Activated T-helper 1 cell treated with Interleukin-2 at 50 U/mL for 16 hours (primary cell): ENCODE data around the gene RASSF8.
A peak's percentile ranks its signal among the peaks of the same experiment; 100 is the strongest.

Experiments
- DNase-seq: peaks from one replicate; pipeline ENCODE4 v3.0.0-alpha.2; 2020; ENCODE audit warnings: low read depth

RASSF8 gene

GRCh38 chr12:26106347-26106746 lies 147.9 kb downstream of the RASSF8 start:
- DNase-seq: no peak

- no peak for DNase-seq
These were observed 150.4 kb downstream of the RASSF8 start for GRCh38 chr12:26108915-26109314.

- no peak for DNase-seq
These were observed 150.9 kb downstream of the RASSF8 start for GRCh38 chr12:26109343-26109881.

GRCh38 chr12:26112232-26112631 lies 153.8 kb downstream of the RASSF8 start:
- no peak for DNase-seq

DNA sequence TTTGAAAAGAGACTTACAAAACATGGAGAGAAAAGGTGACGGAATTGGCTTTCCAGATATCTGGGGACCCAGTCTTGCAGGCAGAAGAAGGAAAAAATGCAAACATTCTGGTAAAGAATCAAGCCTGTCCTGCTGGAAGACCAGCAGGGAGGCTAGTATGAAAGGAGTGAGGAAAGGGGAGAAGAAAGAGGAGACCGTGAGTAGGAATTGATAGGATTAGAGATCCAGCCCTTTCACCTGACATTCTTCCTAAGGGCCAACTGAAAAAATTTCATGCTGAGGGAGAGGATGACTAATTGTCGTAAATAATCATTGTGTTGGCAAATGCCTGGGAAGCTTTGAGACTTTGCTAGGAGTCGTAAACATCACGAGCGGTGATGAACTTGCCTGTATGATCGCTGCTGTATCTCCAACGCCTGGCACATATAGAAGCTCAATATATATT lies 154.2 kb downstream of the RASSF8 start:
- DNase-seq: no peak

GRCh38 chr12:26113181-26113654 lies 154.7 kb downstream of the RASSF8 start:
- DNase-seq: no peak

DNA sequence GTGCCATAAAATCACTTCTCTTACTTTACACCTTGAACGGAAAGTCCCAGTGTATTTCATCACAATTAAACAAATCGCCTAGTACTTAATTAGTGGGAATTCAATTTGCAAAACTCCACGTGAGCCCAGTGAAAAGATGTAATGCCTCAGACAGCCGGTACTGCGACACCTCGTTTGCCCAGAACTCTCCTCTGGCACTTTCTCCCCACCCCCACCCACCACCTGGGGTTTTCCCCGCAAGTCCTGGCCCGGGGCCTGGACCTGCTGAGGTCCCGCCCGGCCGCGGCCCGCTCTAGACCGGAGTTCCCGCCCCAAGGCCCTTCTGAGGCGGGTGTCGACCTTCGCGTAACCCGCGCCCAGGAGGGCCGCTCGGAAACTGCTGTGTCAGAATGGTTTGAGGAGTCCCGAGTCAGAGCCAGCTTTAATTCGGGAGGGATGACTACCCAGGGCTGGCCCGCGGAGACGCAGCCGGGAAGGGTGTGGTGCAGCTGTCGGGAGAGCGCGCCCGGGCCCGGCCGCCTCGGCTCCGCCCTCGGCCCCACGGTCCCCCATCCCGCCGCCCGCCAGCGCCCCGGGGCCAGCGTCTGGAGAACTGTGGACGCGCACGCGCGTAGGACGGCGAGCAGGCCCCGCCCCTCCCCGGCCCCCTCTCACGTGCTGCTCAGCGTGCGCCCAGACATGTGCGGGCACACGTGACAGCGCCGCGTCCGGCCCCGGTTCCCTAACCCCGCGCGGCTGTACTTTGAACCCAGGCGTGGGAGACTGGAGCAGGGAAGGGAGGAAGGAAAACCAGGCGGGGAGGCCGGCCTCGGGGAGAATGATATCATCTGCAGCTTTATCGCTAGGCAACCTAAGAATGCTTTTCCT lies 155.6 kb downstream of the RASSF8 start:
- peak; percentile 48 for DNase-seq

GRCh38 chr12:26114720-26115401 lies 156.4 kb downstream of the RASSF8 start:
- DNase-seq: no peak

DNA sequence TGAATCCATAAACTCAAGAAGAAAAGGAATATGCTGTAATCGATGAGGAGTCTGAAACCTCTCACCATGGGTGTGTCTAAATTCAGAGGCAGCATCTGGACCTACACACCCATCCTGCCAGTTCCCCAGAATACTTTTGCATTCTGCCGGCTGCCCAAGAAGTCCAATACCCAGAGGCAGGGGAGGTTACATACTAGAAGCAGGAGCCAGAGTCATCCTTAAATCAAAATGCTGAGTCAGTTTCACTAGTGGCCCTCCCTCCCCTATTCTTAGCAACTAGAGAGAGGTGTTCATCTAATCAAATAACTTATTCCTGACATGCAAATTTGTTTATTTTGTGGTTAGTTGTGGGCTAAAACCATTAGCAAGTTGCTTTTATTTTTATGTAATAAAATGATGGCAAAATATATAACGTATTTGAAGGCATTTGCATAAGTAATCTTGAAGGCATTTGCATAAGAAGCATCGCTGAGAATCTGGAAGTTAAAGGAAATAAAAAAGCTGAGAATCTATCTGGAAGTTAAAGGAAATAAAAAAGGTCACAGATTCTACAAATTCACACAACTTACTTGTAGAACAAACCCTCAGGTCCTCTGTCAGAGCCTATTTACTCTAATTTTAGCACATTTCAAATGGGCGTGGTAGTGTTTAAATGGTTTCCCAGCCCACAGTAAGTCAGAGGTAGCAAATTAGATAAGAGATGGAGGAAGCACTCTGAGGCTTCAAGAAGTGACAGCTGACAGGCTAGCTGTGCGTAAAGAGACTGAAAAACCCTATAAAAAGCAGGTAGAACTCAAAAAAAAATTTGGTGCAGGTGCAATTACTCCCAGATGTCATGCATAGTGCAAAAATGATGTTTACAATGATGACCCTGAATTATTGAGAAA lies 158.6 kb downstream of the RASSF8 start:
- no peak for DNase-seq

DNA sequence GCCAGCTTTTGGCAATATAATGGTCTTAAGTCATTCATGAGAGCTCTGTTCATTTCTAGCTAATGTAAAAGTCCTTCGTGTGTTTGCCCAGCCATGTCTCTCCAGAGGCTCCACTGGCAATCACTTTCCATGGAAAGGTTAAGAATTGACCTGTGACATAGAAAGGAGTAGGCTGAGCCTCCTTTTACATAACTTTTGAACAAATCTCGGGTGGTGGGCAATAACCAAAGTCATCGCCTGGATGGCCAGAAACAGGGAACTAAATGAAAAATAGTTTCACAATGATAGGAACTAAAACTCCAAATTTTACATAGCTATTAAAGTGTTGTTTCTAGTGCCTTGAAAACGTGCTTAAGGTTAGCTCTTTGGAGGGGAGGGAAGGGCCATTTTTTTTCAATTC lies 159.8 kb downstream of the RASSF8 start:
- no peak for DNase-seq

GRCh38 chr12:26119391-26119989 lies 161.0 kb downstream of the RASSF8 start:
- no peak for DNase-seq

GRCh38 chr12:26120561-26121274 lies 162.2 kb downstream of the RASSF8 start:
- no peak for DNase-seq

DNA sequence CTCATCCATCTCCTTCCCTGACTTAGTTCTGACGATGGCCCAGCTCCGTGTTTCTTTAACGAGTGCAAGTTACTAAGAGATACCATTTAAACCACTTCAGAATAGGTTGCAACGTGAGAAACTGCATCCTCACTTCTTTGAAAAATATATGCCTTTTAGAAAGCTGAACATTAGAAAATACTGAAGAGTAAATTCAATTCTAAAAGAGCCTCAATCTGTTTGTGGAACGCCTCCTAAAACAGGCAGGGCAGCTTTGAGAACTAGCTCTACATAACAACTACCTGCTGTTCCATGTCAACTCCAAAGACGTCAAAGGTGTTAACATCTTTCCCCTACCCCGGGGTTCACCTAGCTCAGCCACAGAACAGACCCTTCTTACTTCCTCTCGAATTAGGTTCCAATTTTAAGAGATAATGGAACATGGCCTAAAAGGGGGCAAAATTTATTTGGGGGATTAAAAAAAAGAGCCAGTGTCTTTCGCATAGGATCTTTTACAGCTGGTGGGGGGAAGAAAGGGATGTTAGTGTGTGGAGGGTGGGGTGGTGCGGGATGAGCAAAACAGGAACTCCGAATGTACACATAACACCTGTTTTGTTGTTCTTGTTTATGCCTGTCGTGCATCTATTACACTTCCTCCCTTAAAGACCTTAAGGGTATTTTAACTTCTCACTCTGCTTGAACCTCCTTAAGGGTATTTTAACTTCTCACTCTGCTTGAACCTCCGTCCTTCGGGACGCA lies 163.0 kb downstream of the RASSF8 start:
- no peak for DNase-seq

GRCh38 chr12:26122061-26122680 lies 163.7 kb downstream of the RASSF8 start:
- no peak for DNase-seq

DNA sequence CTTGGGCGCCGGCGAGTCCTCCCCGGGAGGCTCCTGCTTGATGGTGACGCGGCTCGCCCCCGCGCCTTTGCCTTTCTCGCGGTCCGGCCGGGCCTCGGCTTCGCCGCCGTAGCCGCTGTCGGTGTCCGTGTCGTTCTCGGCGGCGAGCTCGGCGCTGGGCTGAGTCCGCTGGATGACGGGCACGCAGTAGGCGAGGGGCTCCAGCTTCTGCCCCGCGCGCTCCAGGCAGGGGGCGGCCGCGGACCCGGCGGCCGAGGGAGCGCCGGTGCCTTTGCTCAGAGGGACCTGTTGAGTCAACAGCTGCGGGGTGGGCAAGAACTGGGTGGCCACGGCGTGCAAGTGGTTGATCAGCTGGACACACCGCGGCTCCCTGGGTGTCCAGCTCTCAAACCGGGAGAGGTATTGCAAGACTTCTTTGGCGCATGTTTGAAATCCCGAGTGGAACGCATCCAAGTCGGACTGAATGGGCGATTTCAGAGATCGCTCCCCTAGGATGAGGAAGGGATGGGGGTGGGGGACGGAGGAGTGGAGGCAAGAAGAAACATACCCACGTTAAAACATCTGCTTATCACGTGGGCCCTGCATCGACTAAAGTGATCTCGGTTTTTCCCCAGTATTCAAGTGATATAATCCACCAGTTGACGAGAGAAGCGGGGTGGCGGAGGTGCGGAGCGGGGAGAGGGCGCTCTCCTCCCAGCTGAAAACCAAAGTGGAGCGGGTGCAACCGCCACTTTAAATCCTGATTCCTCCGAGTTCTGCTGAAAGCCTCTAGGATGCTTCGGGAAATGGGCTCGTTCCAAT lies 164.4 kb downstream of the RASSF8 start:
- DNase-seq: no peak

GRCh38 chr12:26123482-26123980 lies 165.0 kb downstream of the RASSF8 start:
- no peak for DNase-seq

GRCh38 chr12:26124446-26125399 lies 166.2 kb downstream of the RASSF8 start, which contains the start of gene BHLHE41:
Gene BHLHE41, minus strand, starts transcription at chr12:26125037. Its CDS starts 258 bp downstream, at chr12:26124779.
- no peak for DNase-seq
